Heart left ventricle (tissue), 16 donors: ENCODE results near the gene SYT11. TPM values are rescaled to one million over a fixed set of nuclear protein-coding genes. Genes with fewer than 3 reads are reported as not detected.

Experiments
- ATAC-seq, 4 donors: fragments of 200-7000 bp; cut with Tn5 transposase; one replicate each; pipeline ENCODE4 v1.9.1; 2020 to 2022; ENCODE audit warnings: moderate library complexity in 4 of 4, mild to moderate bottlenecking in 3 of 4, moderate number of reproducible peaks in 1 of 4
- DNase-seq, 5 donors: peaks; one replicate each; pipeline ENCODE4 v3.0.0-alpha.2; 2020
- H3K27ac ChIP-seq, 12 donors: fragments of 200-600 bp; sonication (generic) in 4 of 12; one replicate each; pipeline versions ENCODE4 v1.5.0 to v1.8.0; 2016 to 2022; ENCODE audit warnings: mild to moderate bottlenecking in 2 of 12
- H3K27me3 ChIP-seq, 9 donors: fragments of 200-600 bp; sonication (generic) in 2 of 9; one replicate each; pipeline versions ENCODE4 v1.5.1 to v1.8.0; 2016 to 2022; ENCODE audit warnings: mild to moderate bottlenecking in 3 of 9
- H3K36me3 ChIP-seq, 9 donors: fragments of 200-600 bp; sonication (generic) in 2 of 9; one replicate each; pipeline versions ENCODE4 v1.5.0 to v1.8.0; 2018 to 2022; ENCODE audit warnings: mild to moderate bottlenecking in 2 of 9
- H3K4me1 ChIP-seq, 12 donors: fragments of 200-600 bp; sonication (generic) in 4 of 12; one replicate each; pipeline versions ENCODE4 v1.5.0 to v1.8.0; 2016 to 2022; ENCODE audit warnings: mild to moderate bottlenecking in 3 of 12
- H3K4me3 ChIP-seq, 12 donors: fragments of 200-600 bp; sonication (generic) in 4 of 12; one replicate each; pipeline versions ENCODE4 v1.5.0 to v1.8.0; 2017 to 2022; ENCODE audit warnings: mild to moderate bottlenecking in 9 of 12, moderate library complexity in 4 of 12
- H3K9me3 ChIP-seq, 12 donors: fragments of 200-600 bp; sonication (generic) in 4 of 12; one replicate each; pipeline versions ENCODE4 v1.5.0 to v1.8.0; 2016 to 2022; ENCODE audit warnings: mild to moderate bottlenecking in 1 of 12
- POLR2A ChIP-seq, 2 donors: fragments of 450-650 bp; IDR thresholded peaks; one replicate each; pipeline ENCODE4 v1.6.1; 2017; ENCODE audit warnings: antibody characterized with exemption in 2 of 2, mild to moderate bottlenecking in 2 of 2, moderate library complexity in 2 of 2
- WGBS, 4 donors: extraction: QIAGEN DNeasy Blood & Tissue Kit in 2 of 4; methylation state at CpG; one replicate each; pipeline versions ENCODE4 v1.1.5 to v1.1.7; 2013 to 2018; 5-methylcytosine and 5-hydroxymethylcytosine counted together
- intact Hi-C, 10 donors: fragments of 100-400 bp; cut with DNase I; formaldehyde crosslinking; loops; one replicate each; pipeline versions ENCODE4 v1.11.1 to v1.14.2; 2022
- polyA plus RNA-seq, 2 donors: library from polyadenylated mRNA; stranded (reverse); fragments of 200-250 nt; gene quantifications; one replicate each; pipeline ENCODE4 v1.2.3, GENCODE V29; 2013
- total RNA-seq, 9 donors: library from RNA; depleted of rRNA in 2 of 9; stranded (reverse); fragments of >200 nt in 2 of 9; fragmentation: NEBNext Ultra II Directional in 3 of 9; extraction: Animal tissue kit (Norgen Biotek cat#: 25700) in 3 of 9; gene quantifications; one replicate each; pipeline versions ENCODE4 v1.1.0 to v1.2.4, GENCODE V29; 2016 to 2023
- TF ChIP-seq, protein P1 (sequence below), 12 donors: fragments of 200-600 bp; sonication (generic) in 4 of 12; IDR thresholded peaks; one replicate each; pipeline versions ENCODE4 v1.5.0 to v1.8.0; 2018 to 2022; ENCODE audit warnings: antibody characterized with exemption in 12 of 12, mild to moderate bottlenecking in 5 of 12
- donor health status: ischemic (EF 13 %, LVEDD 7.1; RV severe dilation, severe dysfunction).
- donor health status: healthy with polysubstance abuse.
- donor health status: DM: no; HTN: yes; CAD: no.
- donor health status: DM: no; HTN: no; CAD: no.
- donor health status: ischemic (EF 25% LVEDD 6.9; RV normal size, moderate dysfunction).
- donor health status: ischemic (EF 25% LVEDD 5.7; RV mildly dilated, moderate dysfunction).
- donor health status: healthy.
- donor health status: DM: yes; HTN: yes; CAD: no.
- donor health status: ischemic (EF 35%, LVEDD 5.7; RV mildly dilated, moderate dysfunction).
- donor health status: nonischemic (EF 11% LVEDD 7.7; RV severe dilation, severe dysfunction).
- donor health status: DM: yes; HTN: yes; CAD: no.
- donor health status: PGD.
- donor health status: ischemic (EF 29% LVEDD 5.4; RV normal size, mild dysfunction).
- donor health status: nonischemic (EF 23%, LVEDD 6.1; RV moderate dilation, normal function).

SYT11 gene
- total and polyA plus RNA-seq, 11 donors: 2.2 to 26.3 (median 15.1) TPM

DNA sequence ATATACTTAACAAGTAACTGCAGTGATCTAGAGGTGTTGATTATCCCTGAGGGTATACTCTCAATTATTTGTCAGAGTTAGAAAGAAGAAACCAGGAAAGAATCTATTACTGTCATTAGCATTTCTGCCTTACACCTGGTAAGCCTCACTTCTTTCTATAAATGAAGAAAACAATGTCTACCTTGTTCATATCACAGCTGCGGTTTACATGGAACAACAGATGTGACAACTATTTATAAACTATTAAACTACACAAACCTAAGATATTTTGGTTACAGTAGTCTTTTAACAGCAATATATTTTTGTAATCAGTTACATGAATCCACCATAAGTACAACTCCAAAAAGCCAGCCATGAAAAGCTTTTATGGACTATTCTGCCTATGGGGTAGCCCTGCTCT, 43.0 kb upstream of the SYT11 start:
- intact Hi-C loops: no loop called here

DNA sequence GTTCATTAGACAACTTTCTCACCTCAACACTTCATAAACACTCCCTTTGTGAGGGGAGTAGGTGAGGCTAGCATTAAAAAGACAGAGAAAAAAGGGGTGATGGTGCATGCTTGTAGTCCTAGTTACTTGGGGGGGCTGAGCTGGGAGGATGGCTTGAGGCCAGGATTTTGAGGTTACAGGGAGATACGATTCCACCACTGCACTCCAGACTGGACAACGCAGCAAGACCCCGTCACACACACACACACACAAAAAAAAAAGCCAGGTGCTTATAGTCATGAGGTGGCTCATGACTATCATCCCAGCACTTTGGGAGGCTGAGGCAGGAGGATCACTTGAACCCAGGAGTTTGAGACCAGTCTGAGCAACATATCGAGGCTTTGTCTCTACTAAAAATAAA, 31.9 kb upstream of the SYT11 start:
- peaks cover 0 to 6% (median 0%) of the 10 kb centered on the region in 12 donors for H3K4me1 ChIP-seq
- ATAC-seq: no peak
- no peaks in the 10 kb centered on the region for H3K9me3 ChIP-seq
- no peak for DNase-seq
- no peak overlapping the region for H3K27ac ChIP-seq
- no peaks in the 10 kb centered on the region for H3K27me3 ChIP-seq
- 83 to 93% (median 88%) methylated on average over 4 of the region's 4 CpGs for WGBS, 4 donors
- intact Hi-C loops: no loop called here
- TF ChIP-seq POLR2A (IDR thresholded peaks at IDR 0.05): no peak
- TF ChIP-seq, protein P1, sequence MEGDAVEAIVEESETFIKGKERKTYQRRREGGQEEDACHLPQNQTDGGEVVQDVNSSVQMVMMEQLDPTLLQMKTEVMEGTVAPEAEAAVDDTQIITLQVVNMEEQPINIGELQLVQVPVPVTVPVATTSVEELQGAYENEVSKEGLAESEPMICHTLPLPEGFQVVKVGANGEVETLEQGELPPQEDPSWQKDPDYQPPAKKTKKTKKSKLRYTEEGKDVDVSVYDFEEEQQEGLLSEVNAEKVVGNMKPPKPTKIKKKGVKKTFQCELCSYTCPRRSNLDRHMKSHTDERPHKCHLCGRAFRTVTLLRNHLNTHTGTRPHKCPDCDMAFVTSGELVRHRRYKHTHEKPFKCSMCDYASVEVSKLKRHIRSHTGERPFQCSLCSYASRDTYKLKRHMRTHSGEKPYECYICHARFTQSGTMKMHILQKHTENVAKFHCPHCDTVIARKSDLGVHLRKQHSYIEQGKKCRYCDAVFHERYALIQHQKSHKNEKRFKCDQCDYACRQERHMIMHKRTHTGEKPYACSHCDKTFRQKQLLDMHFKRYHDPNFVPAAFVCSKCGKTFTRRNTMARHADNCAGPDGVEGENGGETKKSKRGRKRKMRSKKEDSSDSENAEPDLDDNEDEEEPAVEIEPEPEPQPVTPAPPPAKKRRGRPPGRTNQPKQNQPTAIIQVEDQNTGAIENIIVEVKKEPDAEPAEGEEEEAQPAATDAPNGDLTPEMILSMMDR (IDR thresholded peaks at IDR 0.05): no peak
- H3K4me3 ChIP-seq: no peak overlapping the region
- peaks cover 0 to 55% (median 49%) of the 10 kb centered on the region in 9 donors for H3K36me3 ChIP-seq

More for the DNA sequence above, 43.0 kb upstream of the SYT11 start:
- Histone ChIP-seq H3K36me3 (peaks cover 0 to 100% (median 95%) of the 10 kb centered on the region in 9 donors), H3K27me3 (no peaks in the 10 kb centered on the region), H3K4me1 (no peaks in the 10 kb centered on the region), H3K4me3 (no peak overlapping the region), H3K9me3 (no peaks in the 10 kb centered on the region), H3K27ac (no peak overlapping the region)
- ATAC-seq: no peak
- DNase-seq: no peak
- TF ChIP-seq POLR2A (IDR thresholded peaks at IDR 0.05): no peak
- TF ChIP-seq, protein P1 (IDR thresholded peaks at IDR 0.05): no peak
- WGBS, 4 donors: 90 to 97% (median 93%) methylated on average over 1 of the region's 1 CpG

DNA sequence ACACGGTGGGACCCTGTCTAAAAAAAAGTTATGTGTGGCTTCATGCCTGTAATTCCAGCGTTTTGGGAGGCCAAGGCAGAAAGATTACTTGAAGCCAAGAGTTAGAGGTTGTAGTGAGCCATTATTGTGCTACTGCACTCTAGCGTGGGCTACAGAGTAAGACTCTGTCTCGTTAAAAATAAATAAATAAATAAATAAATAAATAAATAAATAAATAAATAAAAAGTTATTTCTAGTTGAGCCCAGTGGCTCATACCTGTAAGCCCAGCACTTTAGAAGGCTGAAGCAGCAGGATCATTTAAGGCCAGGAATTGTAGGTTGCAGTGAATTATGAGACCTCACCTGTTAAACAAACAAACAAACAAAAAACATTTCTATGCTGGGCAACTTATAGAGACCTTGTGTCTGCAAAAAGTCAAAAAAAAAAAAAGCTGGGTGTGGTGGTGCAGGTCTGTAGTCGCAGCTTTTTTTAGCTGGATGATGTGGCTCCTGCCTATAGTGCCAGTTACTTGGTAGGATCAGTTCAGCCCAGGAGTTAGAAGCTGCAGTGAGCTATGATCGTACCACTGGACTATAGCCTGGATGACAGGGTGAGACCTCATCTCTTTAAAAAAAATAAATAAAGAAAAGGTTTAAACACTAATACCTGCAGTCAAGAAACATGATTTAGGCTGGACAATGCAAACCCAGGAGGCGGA, 27.9 kb upstream of the SYT11 start:
- TF ChIP-seq POLR2A (IDR thresholded peaks at IDR 0.05): no peak
- TF ChIP-seq, protein P1 (IDR thresholded peaks at IDR 0.05): no peak
- Histone ChIP-seq H3K4me1 (peaks cover 0 to 16% (median 6%) of the 10 kb centered on the region in 12 donors), H3K36me3 (peaks cover 0 to 17% (median 9%) of the 10 kb centered on the region in 9 donors), H3K4me3 (no peak overlapping the region), H3K27ac (no peak overlapping the region), H3K27me3 (no peaks in the 10 kb centered on the region), H3K9me3 (no peaks in the 10 kb centered on the region)
- WGBS, 4 donors: 84 to 92% (median 90%) methylated on average over 7 of the region's 7 CpGs
- ATAC-seq (peak in 3 of 4 donors; percentile 38 to 62 (median 59)), DNase-seq (no peak)
- intact Hi-C loops: no loop called here

DNA sequence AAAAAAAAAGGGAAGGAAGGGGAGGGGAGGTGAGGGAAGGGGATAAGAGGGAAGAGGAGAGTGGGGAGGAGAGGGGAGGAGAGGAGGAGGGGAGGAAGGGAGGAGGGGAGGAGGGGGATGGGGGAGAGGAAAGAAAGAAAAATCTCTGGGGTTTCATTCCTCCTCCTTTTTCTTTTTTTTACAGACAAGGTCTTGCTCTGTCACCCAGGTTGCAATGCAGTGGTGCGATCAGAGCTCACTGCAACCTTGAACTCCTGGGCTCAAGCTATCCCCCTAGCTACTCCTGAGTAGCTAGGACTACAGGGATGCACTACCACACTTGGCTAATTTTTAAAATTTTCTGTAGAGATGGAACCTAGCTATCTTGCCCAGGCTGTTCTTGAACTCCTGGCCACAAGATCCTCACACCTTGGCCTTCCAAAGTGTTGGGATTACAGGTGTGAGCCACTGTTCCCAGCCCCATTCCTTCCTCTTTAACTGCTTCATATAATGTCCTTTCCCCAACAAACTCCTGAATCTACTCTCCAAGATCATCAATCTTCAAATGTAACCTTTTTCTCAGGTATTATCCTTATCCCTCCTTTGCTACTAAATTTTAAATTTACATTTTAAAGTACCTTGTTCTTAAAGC, 25.6 kb upstream of the SYT11 start:
- Histone ChIP-seq H3K36me3 (peaks cover 0 to 15% (median 0%) of the 10 kb centered on the region in 9 donors), H3K27me3 (no peaks in the 10 kb centered on the region), H3K4me1 (peaks cover 0 to 16% (median 6%) of the 10 kb centered on the region in 12 donors), H3K27ac (peak overlapping the region in 1 of 12 donors; percentile 52), H3K4me3 (no peak overlapping the region), H3K9me3 (no peaks in the 10 kb centered on the region)
- DNase-seq (no peak), ATAC-seq (no peak)
- WGBS, 4 donors: 90 to 93% (median 92%) methylated on average over 1 of the region's 1 CpG
- intact Hi-C loops: no loop called here
- TF ChIP-seq POLR2A (IDR thresholded peaks at IDR 0.05): no peak
- TF ChIP-seq, protein P1 (IDR thresholded peaks at IDR 0.05): no peak
